Islet precursor cell (in vitro differentiated cells): ENCODE measurements around the gene SMIM20.
"Not testable (repeated sequence)": the region's sequence is repeated elsewhere in the genome, so short reads cannot be mapped to it uniquely, and the experiment has no call there.

Experiments used
- DNase-seq: peaks from one replicate; pipeline ENCODE4 v3.0.0-alpha.2; 2018

The SMIM20 gene

GRCh38 chr4:25892796-25893195, 21.2 kb upstream of the SMIM20 start:
- no peak for DNase-seq

GRCh38 chr4:25896776-25897539, 17.1 kb upstream of the SMIM20 start:
- DNase-seq, result no peak

- DNase-seq, result no peak
Observed at GRCh38 chr4:25900310-25900709, 13.7 kb upstream of the SMIM20 start.

- DNase-seq, result no peak
Observed at GRCh38 chr4:25901030-25901430, 13.0 kb upstream of the SMIM20 start.

GRCh38 chr4:25903900-25904747, 9.9 kb upstream of the SMIM20 start:
- no peak for DNase-seq

- DNase-seq, result no peak
Observed at GRCh38 chr4:25904748-25905082, 9.3 kb upstream of the SMIM20 start.

- no peak for DNase-seq
Observed at GRCh38 chr4:25905371-25905770, 8.6 kb upstream of the SMIM20 start.

GRCh38 chr4:25906113-25906512, 7.9 kb upstream of the SMIM20 start:
- DNase-seq, result not testable (repeated sequence)

GRCh38 chr4:25908491-25908901, 5.5 kb upstream of the SMIM20 start:
- DNase-seq, result peak; percentile 96

GRCh38 chr4:25911356-25911755, 2.7 kb upstream of the SMIM20 start:
- no peak for DNase-seq

GRCh38 chr4:25913056-25913850, 767 bp upstream of the SMIM20 start:
- DNase-seq, result no peak

GRCh38 chr4:25914670-25915352, 791 bp downstream of the SMIM20 start:
- no peak for DNase-seq

GRCh38 chr4:25915353-25915705, 1.3 kb downstream of the SMIM20 start:
- DNase-seq, result no peak

- no peak for DNase-seq
Observed at GRCh38 chr4:25916870-25917269, 2.9 kb downstream of the SMIM20 start.

- DNase-seq, result no peak
Observed at GRCh38 chr4:25919676-25920075, 5.7 kb downstream of the SMIM20 start.

GRCh38 chr4:25921922-25922321, 7.9 kb downstream of the SMIM20 start:
- DNase-seq, result no peak

GRCh38 chr4:25922812-25923369, 8.9 kb downstream of the SMIM20 start:
- no peak for DNase-seq

- DNase-seq, result no peak
Observed at GRCh38 chr4:25923745-25924144, 9.7 kb downstream of the SMIM20 start.

- no peak for DNase-seq
Observed at GRCh38 chr4:25925486-25926201, 11.6 kb downstream of the SMIM20 start.

GRCh38 chr4:25926462-25926861, 12.4 kb downstream of the SMIM20 start:
- DNase-seq, result no peak

GRCh38 chr4:25927361-25928195, 13.6 kb downstream of the SMIM20 start:
- DNase-seq, result no peak
